GM12878 (cell line): ENCODE results near the gene MINDY3. TPM values are rescaled to one million over a fixed set of nuclear protein-coding genes. Genes with fewer than 3 reads are reported as not detected.

Experiments
- ATAC-seq: fragments of 200-7000 bp; cut with Tn5 transposase; 3 replicates; pipeline ENCODE4 v1.9.1; 2020; ENCODE audit warnings: mild to moderate bottlenecking, moderate library complexity
- BruUV-seq: library from RNA; stranded (reverse); fragments of 400-500 nt; replicated peaks from 2 replicates; lab custom pipeline; 2021; lab: Mats Ljungman, UMichigan
- CTCF ChIA-PET: fragments of 300-600 bp; sonication (Branson Sonifier 250); formaldehyde crosslinking; extraction: SDS; loops from one replicate; lab custom pipeline; 2021; ENCODE audit warnings: inconsistent platforms; lab: Yijun Ruan, JAX
- POLR2A ChIA-PET: fragments of 350-600 bp; formaldehyde crosslinking; extraction: SDS; loops from one replicate; lab custom pipeline; 2021; ENCODE audit warnings: inconsistent platforms; lab: Charles Lee
- RAD21 ChIA-PET: fragments of 300-600 bp; sonication (Branson Sonifier 250); formaldehyde crosslinking; loops from one replicate; lab custom pipeline; 2023; ENCODE audit warnings: antibody characterized with exemption; ENCODE audit not compliant: unreplicated experiment; lab: Charles Lee
- SMC1A ChIA-PET: fragments of 300-600 bp; sonication (Branson Sonifier 250); formaldehyde crosslinking; loops from one replicate; lab custom pipeline; 2023; ENCODE audit not compliant: unreplicated experiment, uncharacterized antibody; lab: Charles Lee
- DNase-seq: peaks from one replicate; pipeline ENCODE4 v3.0.0-alpha.2; 2011; ENCODE audit warnings: low read depth, low spot score
- FAIRE-seq: peaks from 3 replicates; lab custom pipeline; 2011; peaks lifted over from hg19 to GRCh38; lab: Jason Lieb, UNC
- H2AFZ ChIP-seq: 2 replicates; pipeline ENCODE4 v1.6.0; 2011; ENCODE audit warnings: low read depth, low read length, control low read depth; ENCODE audit not compliant: control insufficient read depth
- H3K27ac ChIP-seq: 2 replicates; pipeline ENCODE4 v1.5.1; 2011; ENCODE audit warnings: control low read depth; ENCODE audit not compliant: control insufficient read depth, insufficient read depth
- H3K27me3 ChIP-seq, 2 experiments: replicated peaks in 1 of 2; 2 replicates each; pipeline versions ENCODE4 v1.6.0 to v1.6.1; 2011; ENCODE audit warnings: low read length in 1 of 2; ENCODE audit not compliant: control insufficient read depth in 2 of 2, insufficient read depth in 2 of 2
- H3K36me3 ChIP-seq, 2 experiments: 2 replicates each; pipeline ENCODE4 v1.5.1; 2011; ENCODE audit warnings: low read length in 1 of 2; ENCODE audit not compliant: control insufficient read depth in 2 of 2, insufficient read depth in 2 of 2
- H3K4me1 ChIP-seq: 2 replicates; pipeline ENCODE4 v1.6.1; 2011; ENCODE audit warnings: mild to moderate bottlenecking, low read length, moderate library complexity, mixed read lengths; ENCODE audit not compliant: control insufficient read depth, insufficient read depth
- H3K4me2 ChIP-seq: 2 replicates; pipeline ENCODE4 v1.6.0; 2011; ENCODE audit warnings: control low read depth; ENCODE audit not compliant: control insufficient read depth, insufficient read depth
- H3K4me3 ChIP-seq: fragments of 200-600 bp; sonication (generic); 2 replicates; pipeline ENCODE4 v1.5.1; 2016
- H3K79me2 ChIP-seq: 2 replicates; pipeline ENCODE4 v1.6.0; 2011; ENCODE audit warnings: low read length; ENCODE audit not compliant: control insufficient read depth, insufficient read depth
- H3K9ac ChIP-seq: 2 replicates; pipeline ENCODE4 v1.8.0; 2011; ENCODE audit warnings: low read length, control low read depth, mixed read lengths; ENCODE audit not compliant: control insufficient read depth, insufficient read depth
- H3K9me3 ChIP-seq: replicated peaks from 3 replicates; pipeline ENCODE4 v1.5.1; 2011; ENCODE audit warnings: mild to moderate bottlenecking, low read length; ENCODE audit not compliant: control insufficient read depth, insufficient read depth
- H4K20me1 ChIP-seq: 2 replicates; pipeline ENCODE4 v1.6.0; 2011; ENCODE audit not compliant: control insufficient read depth, insufficient read depth
- BMI1 ChIP-seq: fragments of 450-650 bp; IDR thresholded peaks from 2 replicates; pipeline ENCODE4 v1.6.1; 2016; ENCODE audit warnings: mild to moderate bottlenecking, moderate library complexity, borderline replicate concordance
- CBX5 ChIP-seq: sonication (generic); IDR thresholded peaks from 2 replicates; pipeline ENCODE4 v1.6.1; 2016; ENCODE audit warnings: low read depth, moderate library complexity, mild to moderate bottlenecking, inconsistent platforms
- CHD2 ChIP-seq: IDR thresholded peaks from 2 replicates; pipeline ENCODE4 v1.6.1; 2011; ENCODE audit warnings: low read depth, low read length, improper control_type of control experiment, borderline replicate concordance
- CREM ChIP-seq: IDR thresholded peaks from 2 replicates; pipeline ENCODE4 v1.6.1; 2014; ENCODE audit warnings: antibody characterized with exemption, low read depth
- CUX1 ChIP-seq: IDR thresholded peaks from 2 replicates; pipeline ENCODE4 v1.6.1; 2012; ENCODE audit warnings: improper control_type of control experiment, low read depth, low read length; ENCODE audit not compliant: insufficient replicate concordance
- E4F1 ChIP-seq: fragments of 450-650 bp; IDR thresholded peaks from 2 replicates; pipeline ENCODE4 v1.6.1; 2018; ENCODE audit warnings: borderline replicate concordance, mild to moderate bottlenecking; ENCODE audit not compliant: partially characterized antibody
- IKZF1 ChIP-seq: fragments of 450-650 bp; conservative IDR thresholded peaks from 2 replicates; pipeline ENCODE4 v1.6.1; 2017; ENCODE audit warnings: antibody characterized with exemption, mild to moderate bottlenecking
- JUND ChIP-seq: IDR thresholded peaks from 2 replicates; pipeline ENCODE4 v1.6.1; 2012; ENCODE audit warnings: low read depth, mild to moderate bottlenecking, low read length, improper control_type of control experiment, moderate library complexity
- LARP7 ChIP-seq: fragments of 450-650 bp; IDR thresholded peaks from 2 replicates; pipeline ENCODE4 v1.6.1; 2017; ENCODE audit warnings: mild to moderate bottlenecking
- MTA3 ChIP-seq: IDR thresholded peaks from 2 replicates; pipeline ENCODE4 v1.6.1; 2012; ENCODE audit warnings: low read length, inconsistent platforms, borderline replicate concordance
- NBN ChIP-seq: fragments of 450-650 bp; IDR thresholded peaks from 2 replicates; pipeline ENCODE4 v1.6.1; 2016
- POLR2A ChIP-seq: IDR thresholded peaks from 2 replicates; pipeline ENCODE4 v1.6.1; 2011; ENCODE audit warnings: low read depth, mild to moderate bottlenecking, low read length
- SMAD5 ChIP-seq: IDR thresholded peaks from 2 replicates; pipeline ENCODE4 v1.6.1; 2016; ENCODE audit warnings: antibody characterized with exemption, low read depth
- SUPT20H ChIP-seq: IDR thresholded peaks from 2 replicates; pipeline ENCODE4 v1.6.1; 2011; ENCODE audit warnings: low read depth, mild to moderate bottlenecking, low read length, moderate library complexity, borderline replicate concordance; ENCODE audit not compliant: control insufficient read depth
- ZNF384 ChIP-seq: IDR thresholded peaks from 2 replicates; pipeline ENCODE4 v1.6.1; 2012; ENCODE audit warnings: low read depth, mild to moderate bottlenecking, low read length, improper control_type of control experiment, borderline replicate concordance
- ZSCAN29 ChIP-seq: fragments of 450-650 bp; IDR thresholded peaks from 2 replicates; pipeline ENCODE4 v1.6.1; 2017; ENCODE audit warnings: mild to moderate bottlenecking, moderate library complexity
- WGBS: methylation state at CpG from one replicate; pipeline ENCODE4 v1.1.6; 2016; ENCODE audit warnings: low lambda C conversion rate; ENCODE audit not compliant: insufficient replicate concordance, insufficient coverage; ENCODE audit errors: missing lambda C conversion rate; 5-methylcytosine and 5-hydroxymethylcytosine counted together
- in situ Hi-C: fragments of 300-500 bp; cut with MboI; formaldehyde crosslinking; loops from 9 replicates; pipeline ENCODE4 v1.14.3; 2018; ENCODE audit warnings: mixed read lengths
- intact Hi-C: fragments of 100-400 bp; cut with micrococcal nuclease; formaldehyde crosslinking; loops from one replicate; pipeline ENCODE4 v1.14.2; 2022; ENCODE audit not compliant: unreplicated experiment
- polyA plus RNA-seq, 11 experiments: library from polyadenylated mRNA; depleted of rRNA in 4 of 11; unstranded in 6 of 11; stranded (reverse) in 5 of 11; fragments of >200 nt; fragmentation: Nextera tagmentation in 4 of 11; fragmentation: Illumina TruSeq in 1 of 11; extraction: Ambion mirVana in 4 of 11; extraction: Trizol in 1 of 11; gene quantifications; 1 replicate in 1 of 11; 2 replicates in 10 of 11; pipeline versions ENCODE4 v1.2.1 to v1.2.3, GENCODE V29; 2011 to 2016; ENCODE audit warnings: inconsistent platforms in 2 of 11, missing spikeins in 2 of 11, low read depth in 1 of 11
- total RNA-seq, 4 experiments: library from RNA; depleted of rRNA in 3 of 4; stranded (reverse); fragments of >200 nt in 3 of 4; fragmentation: Illumina TruSeq in 1 of 4; extraction: Trizol in 1 of 4; gene quantifications; 2 replicates each; pipeline versions ENCODE4 v1.2.1 to v1.2.3, GENCODE V29; 2013 to 2021
- TF ChIP-seq, protein P1 (sequence below): fragments of 450-650 bp; conservative IDR thresholded peaks from 2 replicates; pipeline ENCODE4 v1.6.1; 2017; ENCODE audit warnings: mild to moderate bottlenecking, moderate library complexity

Gene MINDY3
- total and polyA plus RNA-seq, 10 of the 15 experiments (the other 5 are each of a cell fraction or from before 2014, with no cell fraction given): 12.0 to 23.6 (median 15.7) TPM

- H3K9me3 ChIP-seq: peaks cover 13% of the 10 kb centered on the region
- H3K79me2 ChIP-seq: peaks cover 34% of the 10 kb centered on the region
- no peaks in the 10 kb centered on the region for H3K27me3 ChIP-seq
- CTCF ChIA-PET: no interaction called here
- H3K27ac ChIP-seq: no peak overlapping the region
- POLR2A ChIA-PET: interaction anchor here (1.1 kb wide), 1 partner anchor 736 kb away, joined by 3 read pairs; no protein-coding TSS in a partner anchor
- in situ Hi-C loops (no loop called here), intact Hi-C loops (no loop called here)
- H3K9ac ChIP-seq: no peak overlapping the region
- H3K4me3 ChIP-seq: no peak overlapping the region
- no TSS peak for BruUV-seq
- no peak overlapping the region for H2AFZ ChIP-seq
- RAD21 ChIA-PET: interaction anchor here (1.4 kb wide), 1 partner anchor 955 kb away, joined by 3 read pairs; no protein-coding TSS in a partner anchor
- ATAC-seq (no peak), FAIRE-seq (no peak), DNase-seq (no peak)
- H4K20me1 ChIP-seq: no peaks in the 10 kb centered on the region
- SMC1A ChIA-PET: interaction anchor here (0.9 to 1.9 kb wide), 3 partner anchors 15 to 26 kb away, joined by 3 to 7 read pairs (median 3); no protein-coding TSS in a partner anchor
- H3K4me2 ChIP-seq: no peak overlapping the region
- WGBS: 83% methylated on average over 4 of the region's 4 CpGs
- H3K36me3 ChIP-seq: peaks cover 0 to 8% of the 10 kb centered on the region in 2 experiments; a peak in 2 of 4 replicates
- no peaks in the 10 kb centered on the region for H3K4me1 ChIP-seq
- TF ChIP-seq SUPT20H: no peak
- no peak for TF ChIP-seq LARP7
- no peak for TF ChIP-seq BMI1
- TF ChIP-seq E4F1: no peak
- no peak for TF ChIP-seq ZSCAN29
- no peak for TF ChIP-seq NBN
- no peak for TF ChIP-seq SMAD5
- TF ChIP-seq CHD2: no peak
- no peak for TF ChIP-seq CREM
- TF ChIP-seq ZNF384: no peak
- no peak for TF ChIP-seq JUND
- TF ChIP-seq POLR2A: no peak
- no peak for TF ChIP-seq CBX5
- TF ChIP-seq, protein P1, sequence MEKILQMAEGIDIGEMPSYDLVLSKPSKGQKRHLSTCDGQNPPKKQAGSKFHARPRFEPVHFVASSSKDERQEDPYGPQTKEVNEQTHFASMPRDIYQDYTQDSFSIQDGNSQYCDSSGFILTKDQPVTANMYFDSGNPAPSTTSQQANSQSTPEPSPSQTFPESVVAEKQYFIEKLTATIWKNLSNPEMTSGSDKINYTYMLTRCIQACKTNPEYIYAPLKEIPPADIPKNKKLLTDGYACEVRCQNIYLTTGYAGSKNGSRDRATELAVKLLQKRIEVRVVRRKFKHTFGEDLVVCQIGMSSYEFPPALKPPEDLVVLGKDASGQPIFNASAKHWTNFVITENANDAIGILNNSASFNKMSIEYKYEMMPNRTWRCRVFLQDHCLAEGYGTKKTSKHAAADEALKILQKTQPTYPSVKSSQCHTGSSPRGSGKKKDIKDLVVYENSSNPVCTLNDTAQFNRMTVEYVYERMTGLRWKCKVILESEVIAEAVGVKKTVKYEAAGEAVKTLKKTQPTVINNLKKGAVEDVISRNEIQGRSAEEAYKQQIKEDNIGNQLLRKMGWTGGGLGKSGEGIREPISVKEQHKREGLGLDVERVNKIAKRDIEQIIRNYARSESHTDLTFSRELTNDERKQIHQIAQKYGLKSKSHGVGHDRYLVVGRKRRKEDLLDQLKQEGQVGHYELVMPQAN: no peak
- no peak for TF ChIP-seq MTA3
- TF ChIP-seq CUX1: no peak
- no peak for TF ChIP-seq IKZF1
Measured at GRCh38 chr10:15853800-15854199, 6.5 kb downstream of the MINDY3 start.
